HG02970 (cell line): Measurements from ENCODE around the gene MTUS2.

Source experiments
- ATAC-seq: cut with Tn5 transposase; IDR thresholded peaks from one replicate; pipeline ENCODE4 v1.9.1; 2021; ENCODE audit warnings: mild to moderate bottlenecking, moderate library complexity, moderate number of reproducible peaks; ENCODE audit not compliant: unreplicated experiment, low FRiP score

Gene MTUS2

GRCh38 chr13:28856287-28856686 lies 36.1 kb downstream of the MTUS2 start:
- no peak for ATAC-seq

- ATAC-seq, result no peak
These were observed 38.9 kb downstream of the MTUS2 start for GRCh38 chr13:28859069-28859468.

GRCh38 chr13:28859717-28860116 lies 39.6 kb downstream of the MTUS2 start:
- no peak for ATAC-seq

GRCh38 chr13:28864544-28864943 lies 44.4 kb downstream of the MTUS2 start:
- no peak for ATAC-seq

GRCh38 chr13:28865149-28865744 lies 45.1 kb downstream of the MTUS2 start:
- ATAC-seq, result no peak

GRCh38 chr13:28865951-28866350 lies 45.8 kb downstream of the MTUS2 start:
- no peak for ATAC-seq

- no peak for ATAC-seq
These were observed 46.8 kb downstream of the MTUS2 start for GRCh38 chr13:28866932-28867331.

DNA sequence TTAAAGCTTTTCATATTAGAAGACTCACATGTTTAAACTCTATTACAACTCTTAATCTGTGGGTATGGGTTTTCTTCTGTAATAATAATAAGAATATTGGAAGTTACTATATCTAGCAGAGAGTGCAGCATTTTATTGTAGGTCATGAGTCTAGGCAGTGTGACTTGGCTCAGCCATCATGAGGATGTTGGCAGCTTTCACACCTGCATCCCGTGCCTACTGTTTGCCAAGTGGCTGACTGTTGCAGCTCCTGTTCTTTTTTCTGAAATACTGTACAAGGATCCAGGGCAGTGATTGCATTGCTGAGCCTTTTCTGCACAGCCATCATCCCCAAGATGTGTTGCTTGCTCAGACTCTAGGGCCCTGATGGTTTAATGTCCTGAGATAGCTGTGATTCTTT lies 47.4 kb downstream of the MTUS2 start:
- no peak for ATAC-seq

DNA sequence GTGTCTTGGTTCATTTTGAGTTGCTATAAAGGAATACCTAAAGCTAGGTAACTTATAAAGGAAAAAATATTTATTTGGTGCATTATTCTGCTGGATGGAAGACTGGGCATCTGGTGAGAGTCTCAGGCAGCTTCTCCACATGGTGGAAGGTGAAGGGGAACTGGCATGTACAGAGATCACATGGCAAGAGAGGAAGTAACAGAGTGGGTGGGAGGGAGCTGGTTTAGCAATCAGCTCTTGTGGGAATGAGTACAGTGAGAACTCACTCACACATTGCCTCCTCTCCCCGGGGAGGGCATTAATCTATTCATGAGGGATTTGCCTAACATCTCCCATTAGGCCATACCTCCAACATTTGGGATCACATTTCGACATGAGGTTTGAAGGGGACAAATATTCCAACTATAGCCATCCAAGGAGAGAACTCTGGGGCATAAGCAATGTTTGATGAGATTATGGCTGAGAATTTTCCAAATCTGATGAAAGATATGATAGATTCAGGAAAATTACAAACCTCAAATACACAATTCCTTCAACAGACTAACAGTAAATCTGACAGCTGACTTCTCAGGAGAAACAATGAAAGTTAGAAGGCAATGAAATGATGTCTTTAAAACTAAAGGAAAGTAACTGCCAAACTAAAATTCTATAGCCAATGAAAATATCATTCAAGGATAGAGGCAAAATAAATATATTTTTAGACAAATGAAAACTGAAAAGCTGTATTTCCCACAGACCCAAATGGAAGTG lies 52.5 kb downstream of the MTUS2 start:
- no peak for ATAC-seq

GRCh38 chr13:28875846-28876615 lies 55.9 kb downstream of the MTUS2 start:
- ATAC-seq, result no peak

DNA sequence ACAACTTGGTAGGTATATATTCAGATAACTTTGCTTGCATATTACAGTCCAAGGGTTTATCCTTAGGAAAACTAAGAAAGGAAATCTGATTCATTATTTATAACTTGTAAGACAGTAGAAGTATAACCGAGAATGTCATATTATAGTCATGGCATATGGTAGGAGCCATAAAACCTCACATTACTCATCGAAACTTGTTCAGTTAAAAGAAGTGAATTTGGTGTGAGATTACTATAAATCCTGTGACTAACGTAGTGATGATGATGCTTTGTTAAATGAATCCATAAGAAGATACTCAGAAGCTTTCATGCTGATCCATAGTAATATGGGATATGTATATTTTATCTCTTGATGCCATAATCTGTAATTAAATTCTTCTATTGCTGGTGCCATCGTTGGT lies 57.3 kb downstream of the MTUS2 start:
- ATAC-seq, result no peak

DNA sequence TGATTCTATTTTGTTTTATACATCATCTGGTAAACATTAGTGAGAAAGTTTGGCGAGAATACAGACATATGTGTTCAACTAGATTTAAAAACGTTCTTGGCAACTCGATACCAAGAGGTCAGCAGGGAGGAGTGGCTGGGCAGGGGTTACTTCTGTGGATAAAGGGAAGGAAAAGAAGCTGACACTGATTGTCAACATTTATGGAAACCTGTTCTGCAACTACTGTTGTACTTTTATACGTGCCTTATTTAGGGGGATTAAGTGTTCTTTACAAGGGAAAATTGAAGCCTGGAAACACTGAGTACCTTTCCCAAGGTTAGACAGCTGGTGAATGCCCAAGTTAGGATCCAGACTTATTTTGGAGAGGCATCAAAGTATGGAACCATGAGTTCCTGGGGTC lies 65.0 kb downstream of the MTUS2 start:
- ATAC-seq, result no peak

- no peak for ATAC-seq
These were observed 69.1 kb downstream of the MTUS2 start for GRCh38 chr13:28889086-28889732.

- no peak for ATAC-seq
These were observed 70.6 kb downstream of the MTUS2 start for GRCh38 chr13:28890712-28891111.

DNA sequence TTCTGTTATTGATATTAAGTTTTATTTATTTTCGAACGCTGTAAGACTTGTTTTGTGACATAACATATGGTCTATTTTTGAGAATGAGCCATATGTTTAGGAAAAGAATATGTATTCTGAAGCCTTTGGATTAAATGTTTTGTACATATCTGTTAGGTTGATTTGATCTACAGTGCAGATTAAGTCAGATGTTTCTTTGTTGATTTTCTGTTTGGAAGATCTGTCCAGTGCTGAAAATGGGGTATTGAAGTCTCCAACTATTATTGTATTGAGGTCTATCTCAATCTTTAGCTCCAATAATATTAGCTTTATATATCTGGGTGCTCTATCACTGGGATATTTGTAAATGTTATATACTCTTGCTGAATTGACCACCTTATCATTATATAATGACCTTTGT lies 97.9 kb downstream of the MTUS2 start:
- ATAC-seq, result no peak

DNA sequence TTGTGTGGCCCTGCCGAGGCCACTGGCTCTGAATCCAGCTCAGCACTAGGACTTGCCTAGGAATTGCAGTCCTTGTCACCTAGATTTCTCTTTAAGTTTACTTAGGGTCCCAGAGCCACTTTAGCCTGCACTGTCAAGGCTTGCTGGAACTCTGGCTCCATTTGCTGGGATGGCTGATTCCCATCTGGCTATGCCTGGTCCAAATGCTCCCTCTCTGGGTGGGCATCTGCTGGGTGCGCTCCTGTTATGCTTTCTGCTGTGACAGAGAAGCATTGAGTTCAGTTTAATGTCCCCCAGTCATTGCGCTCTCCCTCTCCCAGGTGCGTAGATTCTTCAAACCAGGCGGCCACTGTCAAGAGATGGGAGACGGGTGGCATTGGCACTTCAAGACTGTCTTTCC lies 102.2 kb downstream of the MTUS2 start:
- ATAC-seq, result no peak

DNA sequence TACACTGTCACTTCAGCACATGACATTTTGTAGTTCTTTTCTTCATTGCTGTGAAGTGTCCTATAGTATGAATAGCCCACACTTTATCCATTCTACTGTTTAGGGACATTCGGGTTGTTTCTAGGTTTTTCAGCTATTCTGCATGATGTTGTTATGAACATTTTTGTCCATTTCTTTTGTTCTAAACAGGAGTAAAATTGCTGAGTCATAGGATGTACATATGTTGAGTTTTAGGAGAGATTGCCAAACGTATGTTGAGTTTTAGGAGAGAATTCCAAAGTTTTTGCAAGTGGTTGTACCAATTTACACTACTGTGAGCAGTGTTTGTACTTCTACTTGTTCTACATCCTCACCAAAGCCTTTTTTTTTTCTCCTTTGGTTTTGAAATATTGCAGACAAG lies 115.0 kb downstream of the MTUS2 start:
- no peak for ATAC-seq

- no peak for ATAC-seq
These were observed 122.8 kb downstream of the MTUS2 start for GRCh38 chr13:28942906-28943305.

DNA sequence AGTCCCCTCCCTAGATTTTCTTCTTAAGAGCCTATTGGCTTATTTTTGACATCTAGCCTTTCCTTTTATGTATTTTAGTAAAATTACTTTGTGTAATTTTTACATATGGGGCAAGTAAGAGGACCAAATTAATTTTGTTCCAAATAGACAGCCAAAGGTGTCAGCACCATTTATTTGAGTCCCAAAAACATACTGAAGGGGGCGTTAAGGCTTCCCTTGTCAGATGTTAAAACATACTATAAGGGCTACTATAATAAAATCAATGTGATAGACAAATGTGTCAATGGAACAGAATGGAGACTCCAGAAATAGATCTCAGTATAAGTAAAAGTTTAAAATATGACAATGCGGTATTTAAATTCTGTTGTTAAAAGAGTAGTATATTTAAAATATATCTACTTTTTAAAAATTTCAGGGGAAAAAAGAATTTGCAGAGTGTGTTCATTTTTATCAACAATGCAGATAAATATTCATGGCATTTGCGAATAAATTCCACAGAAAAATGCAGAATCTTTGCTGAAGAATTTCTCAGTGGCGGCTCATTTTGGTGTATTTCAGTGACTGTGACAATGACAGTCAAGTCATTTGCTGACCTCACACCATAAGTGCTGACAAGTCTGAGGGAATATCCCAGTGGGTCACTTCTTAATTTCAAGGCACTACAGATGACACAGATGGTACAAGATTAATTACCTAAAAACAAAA lies 133.7 kb downstream of the MTUS2 start:
- no peak for ATAC-seq

GRCh38 chr13:28954419-28954725 lies 134.2 kb downstream of the MTUS2 start:
- ATAC-seq, result no peak

DNA sequence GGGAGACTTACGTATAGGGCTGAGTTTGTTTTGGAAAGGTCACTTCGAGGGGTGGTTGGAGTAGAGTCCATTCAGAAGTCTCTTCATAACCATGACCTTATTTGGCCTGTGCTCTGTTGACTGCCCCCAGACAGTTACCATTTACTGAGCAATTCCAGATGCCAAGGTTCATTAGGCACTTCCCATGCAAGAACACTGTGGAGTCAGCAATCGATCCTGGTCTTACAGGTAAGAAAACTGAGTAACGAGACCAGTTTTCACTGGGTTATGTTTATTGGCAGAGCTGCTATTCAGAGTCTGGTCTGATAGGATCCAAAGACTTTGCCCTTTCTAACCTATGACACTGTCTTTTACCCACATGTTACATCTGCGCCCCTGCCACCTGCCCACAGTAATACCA lies 134.7 kb downstream of the MTUS2 start:
- no peak for ATAC-seq
